22Rv1 (cell line): ENCODE measurements around the gene RAET1E.

ENCODE experiments used
- ZFX ChIP-seq: fragments of 450-650 bp; IDR thresholded peaks from 2 replicates; pipeline ENCODE4 v1.6.1; 2017; ENCODE audit warnings: antibody characterized with exemption, borderline replicate concordance
- TF ChIP-seq, protein P1 (sequence below): fragments of 450-650 bp; IDR thresholded peaks from 2 replicates; pipeline ENCODE4 v1.5.1; 2017; ENCODE audit warnings: mild to moderate bottlenecking

GRCh38 chr6:149869275-149869892, 28.5 kb downstream of the RAET1E start:
- TF ChIP-seq, protein P1, sequence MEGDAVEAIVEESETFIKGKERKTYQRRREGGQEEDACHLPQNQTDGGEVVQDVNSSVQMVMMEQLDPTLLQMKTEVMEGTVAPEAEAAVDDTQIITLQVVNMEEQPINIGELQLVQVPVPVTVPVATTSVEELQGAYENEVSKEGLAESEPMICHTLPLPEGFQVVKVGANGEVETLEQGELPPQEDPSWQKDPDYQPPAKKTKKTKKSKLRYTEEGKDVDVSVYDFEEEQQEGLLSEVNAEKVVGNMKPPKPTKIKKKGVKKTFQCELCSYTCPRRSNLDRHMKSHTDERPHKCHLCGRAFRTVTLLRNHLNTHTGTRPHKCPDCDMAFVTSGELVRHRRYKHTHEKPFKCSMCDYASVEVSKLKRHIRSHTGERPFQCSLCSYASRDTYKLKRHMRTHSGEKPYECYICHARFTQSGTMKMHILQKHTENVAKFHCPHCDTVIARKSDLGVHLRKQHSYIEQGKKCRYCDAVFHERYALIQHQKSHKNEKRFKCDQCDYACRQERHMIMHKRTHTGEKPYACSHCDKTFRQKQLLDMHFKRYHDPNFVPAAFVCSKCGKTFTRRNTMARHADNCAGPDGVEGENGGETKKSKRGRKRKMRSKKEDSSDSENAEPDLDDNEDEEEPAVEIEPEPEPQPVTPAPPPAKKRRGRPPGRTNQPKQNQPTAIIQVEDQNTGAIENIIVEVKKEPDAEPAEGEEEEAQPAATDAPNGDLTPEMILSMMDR, result no peak
- no peak for TF ChIP-seq ZFX
